ENCODE results near the gene TNFRSF8. TPM values are rescaled to one million over a fixed set of nuclear protein-coding genes. Genes with fewer than 3 reads are reported as not detected.

TNFRSF8 gene
- total and polyA plus RNA-seq, 9 of the 15 experiments (the other 6 are each of a cell fraction or from before 2014, with no cell fraction given), result 3.5 to 38.4 (median 17.1) TPM

GRCh38 chr1:12014141-12014991 lies 48.7 kb upstream of the TNFRSF8 start (continued):
- TF ChIP-seq PHTF2 (CRISPR knock-in tag; IDR thresholded peaks at IDR 0.05) (no peak), GTF2B (IDR thresholded peaks at IDR 0.05; ENCODE audit: extremely low read depth, insufficient read length) (no peak), PPARD (CRISPR knock-in tag; IDR thresholded peaks at IDR 0.05) (no peak), NR2F6 (CRISPR knock-in tag; IDR thresholded peaks at IDR 0.05) (no peak), ADNP (tag; IDR thresholded peaks at IDR 0.05) (no peak), FOXJ3 (CRISPR knock-in tag; IDR thresholded peaks at IDR 0.05) (no peak), POLR2H (tag; IDR thresholded peaks at IDR 0.05; ENCODE audit: low read depth) (no peak), SNAPC5 (CRISPR knock-in tag; IDR thresholded peaks at IDR 0.05) (no peak), ZSCAN29 (IDR thresholded peaks at IDR 0.05) (no peak), MBD1 (CRISPR knock-in tag; IDR thresholded peaks at IDR 0.05) (no peak), PCBP2 (IDR thresholded peaks at IDR 0.05; ENCODE audit: low read depth, low read length, poor library complexity, severe bottlenecking) (no peak), LEF1 (IDR thresholded peaks at IDR 0.05) (0 out of 2 replicates have a peak, but pooled peaks have one; percentile 10), CREBBP (IDR thresholded peaks at IDR 0.05; ENCODE audit: low read depth, low read length) (no peak), POU5F1 (IDR thresholded peaks at IDR 0.05; ENCODE audit: borderline replicate concordance, low read depth, low read length, partially characterized antibody) (no peak), BRF2 (IDR thresholded peaks at IDR 0.05; ENCODE audit: borderline replicate concordance, insufficient read depth, insufficient read length) (no peak), HDAC2 (IDR thresholded peaks at IDR 0.05) (no peak), SMAD1 (IDR thresholded peaks at IDR 0.05; ENCODE audit: low read depth, low read length, partially characterized antibody) (no peak), ZKSCAN3 (CRISPR knock-in tag; IDR thresholded peaks at IDR 0.05) (no peak), GABPA (tag; conservative IDR thresholded peaks at IDR 0.05; ENCODE audit: low read depth) (peak; percentile 45; the same call in 1 of the 2 replicates), MAFG (tag; conservative IDR thresholded peaks at IDR 0.05) (no peak), ZBTB11 (CRISPR knock-in tag; IDR thresholded peaks at IDR 0.05) (peak in 1 of 3 experiments; percentile 59; a peak in 2 of 6 replicates)
